ENCODE data around the gene TNS3. TPM values are rescaled to one million over a fixed set of nuclear protein-coding genes. Genes with fewer than 3 reads are reported as not detected.

Gene TNS3
- total and polyA plus RNA-seq, 10 of the 15 experiments (the other 5 are each of a cell fraction or from before 2014, with no cell fraction given), result 0.27 to 2.7 (median 0.79) TPM

GRCh38 chr7:47231627-47232026 lies 350.3 kb downstream of the TNS3 start:
- Histone ChIP-seq H3K4me3 (no peak overlapping the region), H3K4me2 (ENCODE audit: control insufficient read depth, insufficient read depth) (no peak overlapping the region), H3K27me3 (replicated peaks in 1 of 2; ENCODE audit: control insufficient read depth in 2 of 2, insufficient read depth in 2 of 2, low read length in 1 of 2) (no peaks in the 10 kb centered on the region; a peak in 1 of 4 replicates), H3K27ac (ENCODE audit: control insufficient read depth, insufficient read depth) (no peak overlapping the region), H2AFZ (ENCODE audit: control insufficient read depth, low read depth, low read length) (no peak overlapping the region), H3K79me2 (ENCODE audit: control insufficient read depth, insufficient read depth, low read length) (no peaks in the 10 kb centered on the region), H3K9ac (ENCODE audit: control insufficient read depth, insufficient read depth, low read length) (no peak overlapping the region), H3K9me3 (replicated peaks; ENCODE audit: control insufficient read depth, insufficient read depth, low read length) (no peaks in the 10 kb centered on the region), H4K20me1 (ENCODE audit: control insufficient read depth, insufficient read depth) (no peaks in the 10 kb centered on the region), H3K4me1 (ENCODE audit: control insufficient read depth, insufficient read depth, low read length) (peaks cover 8% of the 10 kb centered on the region), H3K36me3 (ENCODE audit: control insufficient read depth in 2 of 2, insufficient read depth in 2 of 2, low read length in 1 of 2) (no peaks in the 10 kb centered on the region)
- in situ Hi-C loops (cut with MboI), result no loop called here
- ChIA-PET RAD21 (ENCODE audit: unreplicated experiment) (no interaction called here), SMC1A (ENCODE audit: uncharacterized antibody, unreplicated experiment) (no interaction called here), POLR2A (no interaction called here), CTCF (interaction anchor here (0.7 kb wide), 1 partner anchor 22 kb away, joined by 3 read pairs; no protein-coding TSS in a partner anchor)
- FAIRE-seq (no peak), ATAC-seq (no peak), DNase-seq (ENCODE audit: low read depth, low spot score) (no peak)
- TF ChIP-seq MXI1 (IDR thresholded peaks at IDR 0.05; ENCODE audit: low read depth, low read length) (no peak), SMAD1 (IDR thresholded peaks at IDR 0.05; ENCODE audit: low read depth, partially characterized antibody) (no peak), NR2C1 (IDR thresholded peaks at IDR 0.05) (no peak), TBL1XR1 (IDR thresholded peaks at IDR 0.05; ENCODE audit: low read depth, low read length) (no peak), MTA2 (IDR thresholded peaks at IDR 0.05; ENCODE audit: low read depth) (no peak), NFXL1 (IDR thresholded peaks at IDR 0.05; ENCODE audit: borderline replicate concordance) (no peak), MTA3 (IDR thresholded peaks at IDR 0.05; ENCODE audit: borderline replicate concordance, low read length) (no peak)
- BruUV-seq (replicated peaks), result no TSS peak
- WGBS (ENCODE audit: insufficient coverage, insufficient replicate concordance, low lambda C conversion rate, missing lambda C conversion rate), result 0% methylated on average over 1 of the region's 1 CpG
- intact Hi-C loops (cut with micrococcal nuclease; ENCODE audit: unreplicated experiment), result no loop called here

GRCh38 chr7:47231032-47231431 lies 350.9 kb downstream of the TNS3 start:
- FAIRE-seq, result no peak
- no peak overlapping the region for H2AFZ ChIP-seq (ENCODE audit: control insufficient read depth, low read depth, low read length)
- H3K4me1 ChIP-seq (ENCODE audit: control insufficient read depth, insufficient read depth, low read length), result peaks cover 9% of the 10 kb centered on the region
- no peaks in the 10 kb centered on the region; a peak in 1 of 4 replicates for H3K27me3 ChIP-seq (replicated peaks in 1 of 2; ENCODE audit: control insufficient read depth in 2 of 2, insufficient read depth in 2 of 2, low read length in 1 of 2)
- DNase-seq (ENCODE audit: low read depth, low spot score), result no peak
- no peak overlapping the region for H3K4me3 ChIP-seq
- ChIA-PET SMC1A (ENCODE audit: uncharacterized antibody, unreplicated experiment) (no interaction called here), CTCF (interaction anchor here (0.7 kb wide), 1 partner anchor 23 kb away, joined by 3 read pairs; no protein-coding TSS in a partner anchor), POLR2A (no interaction called here), RAD21 (ENCODE audit: unreplicated experiment) (no interaction called here)
- in situ Hi-C loops (cut with MboI), result no loop called here
- no peaks in the 10 kb centered on the region for H4K20me1 ChIP-seq (ENCODE audit: control insufficient read depth, insufficient read depth)
- no peaks in the 10 kb centered on the region for H3K9me3 ChIP-seq (replicated peaks; ENCODE audit: control insufficient read depth, insufficient read depth, low read length)
- H3K27ac ChIP-seq (ENCODE audit: control insufficient read depth, insufficient read depth), result no peak overlapping the region
- intact Hi-C loops (cut with micrococcal nuclease; ENCODE audit: unreplicated experiment), result no loop called here
- ATAC-seq, result no peak
- no peaks in the 10 kb centered on the region for H3K36me3 ChIP-seq (ENCODE audit: control insufficient read depth in 2 of 2, insufficient read depth in 2 of 2, low read length in 1 of 2)
- no peak overlapping the region for H3K4me2 ChIP-seq (ENCODE audit: control insufficient read depth, insufficient read depth)
- WGBS (ENCODE audit: insufficient coverage, insufficient replicate concordance, low lambda C conversion rate, missing lambda C conversion rate), result 73% methylated on average over 3 of the region's 3 CpGs
- H3K79me2 ChIP-seq (ENCODE audit: control insufficient read depth, insufficient read depth, low read length), result no peaks in the 10 kb centered on the region
- no peak overlapping the region for H3K9ac ChIP-seq (ENCODE audit: control insufficient read depth, insufficient read depth, low read length)
- no TSS peak for BruUV-seq (replicated peaks)
- TF ChIP-seq SKIL (IDR thresholded peaks at IDR 0.05; ENCODE audit: low read depth, poor library complexity, severe bottlenecking), result no peak
- TF ChIP-seq MTA2 (IDR thresholded peaks at IDR 0.05; ENCODE audit: low read depth), result no peak
- no peak for TF ChIP-seq CTCF (IDR thresholded peaks at IDR 0.05 in 2 of 3, conservative IDR thresholded peaks at IDR 0.05 in 1 of 3; ENCODE audit: control insufficient read depth in 2 of 3, extremely low read depth in 1 of 3, insufficient read depth in 1 of 3, low read depth in 3 of 3, low read length in 3 of 3)
- no peak for TF ChIP-seq IRF3 (IDR thresholded peaks at IDR 0.05)
- TF ChIP-seq ZNF207 (IDR thresholded peaks at IDR 0.05; ENCODE audit: borderline replicate concordance), result no peak
- TF ChIP-seq EGR1 (IDR thresholded peaks at IDR 0.05; ENCODE audit: borderline replicate concordance in 1 of 2, low read depth in 2 of 2, low read length in 2 of 2), result no peak
- no peak for TF ChIP-seq SP1 (IDR thresholded peaks at IDR 0.05; ENCODE audit: low read depth, low read length)

Measured in GM12878 (cell line).